HG03342 (cell line): ENCODE measurements around the gene PARP2.
"Not testable (repeated sequence)": the region's sequence is repeated elsewhere in the genome, so short reads cannot be mapped to it uniquely, and the experiment has no call there.

Experiments
- ATAC-seq: cut with Tn5 transposase; IDR thresholded peaks from one replicate; pipeline ENCODE4 v1.9.1; 2021; ENCODE audit warnings: mild to moderate bottlenecking, moderate library complexity; ENCODE audit not compliant: unreplicated experiment

Gene PARP2

GRCh38 chr14:20343092-20343861 lies at the start of gene PARP2:
Gene PARP2 (plus strand): TSS chr14:20343635. CDS start chr14:20343642, 7 bp downstream.
- peak; percentile 89 for ATAC-seq

- no peak for ATAC-seq
Observed at GRCh38 chr14:20294636-20295035, 48.8 kb upstream of the PARP2 start.

GRCh38 chr14:20295067-20295466 lies 48.4 kb upstream of the PARP2 start:
- peak; percentile 89 for ATAC-seq

GRCh38 chr14:20302042-20302755 lies 41.2 kb upstream of the PARP2 start:
- ATAC-seq = no peak

- peak; percentile 89 for ATAC-seq
Observed at GRCh38 chr14:20305265-20306078, 38.0 kb upstream of the PARP2 start, which contains the start of gene TTC5. Gene TTC5 (minus strand): TSS chr14:20305951. CDS start chr14:20305937, 14 bp downstream.

- ATAC-seq = no peak
Observed at GRCh38 chr14:20306079-20306423, 37.4 kb upstream of the PARP2 start.

- ATAC-seq = no peak
Observed at GRCh38 chr14:20314026-20314425, 29.4 kb upstream of the PARP2 start.

- no peak for ATAC-seq
Observed at GRCh38 chr14:20317720-20318119, 25.7 kb upstream of the PARP2 start.

- peak; percentile 57 for ATAC-seq
Observed at GRCh38 chr14:20327005-20327869, 16.2 kb upstream of the PARP2 start.

- no peak for ATAC-seq
Observed at GRCh38 chr14:20328705-20329104, 14.7 kb upstream of the PARP2 start.

GRCh38 chr14:20329355-20329754 lies 14.1 kb upstream of the PARP2 start:
- no peak for ATAC-seq

GRCh38 chr14:20331053-20331613 lies 12.3 kb upstream of the PARP2 start:
- ATAC-seq = no peak

- no peak for ATAC-seq
Observed at GRCh38 chr14:20332431-20332787, 11.0 kb upstream of the PARP2 start.

GRCh38 chr14:20332788-20333493 lies 10.5 kb upstream of the PARP2 start, which contains the start of gene CCNB1IP1:
Gene CCNB1IP1 (minus strand): TSS chr14:20333279. CDS start chr14:20316523, 16,756 bp downstream.
- ATAC-seq = peak; percentile 96

GRCh38 chr14:20333494-20333841 lies 10.0 kb upstream of the PARP2 start:
- peak; percentile 23 for ATAC-seq

- ATAC-seq = no peak
Observed at GRCh38 chr14:20334017-20334416, 9.4 kb upstream of the PARP2 start.

- ATAC-seq = not testable (repeated sequence)
Observed at GRCh38 chr14:20341032-20341431, 2.4 kb upstream of the PARP2 start.

- ATAC-seq = no peak
Observed at GRCh38 chr14:20341646-20342045, 1.8 kb upstream of the PARP2 start.

- no peak for ATAC-seq
Observed at GRCh38 chr14:20343862-20344220, 406 bp downstream of the PARP2 start.

- no peak for ATAC-seq
Observed at GRCh38 chr14:20345366-20345765, 1.9 kb downstream of the PARP2 start.
